Mucosa of descending colon (tissue), 3 donors: ENCODE data around the gene SCAMP2. TPM values are rescaled to one million over a fixed set of nuclear protein-coding genes. Genes with fewer than 3 reads are reported as not detected.

ENCODE experiments used
- ATAC-seq: fragments of 200-7000 bp; cut with Tn5 transposase; one replicate; pipeline ENCODE4 v1.9.1; 2020; ENCODE audit warnings: mild to moderate bottlenecking, moderate library complexity
- DNase-seq, 3 donors: peaks; one replicate each; pipeline ENCODE4 v3.0.0-alpha.2; 2020
- H3K36me3 ChIP-seq: fragments of 200-600 bp; one replicate; pipeline ENCODE4 v1.8.0; 2021; ENCODE audit warnings: low read depth, mild to moderate bottlenecking
- H3K4me1 ChIP-seq: fragments of 200-600 bp; one replicate; pipeline ENCODE4 v1.8.0; 2021; ENCODE audit warnings: low read depth, mild to moderate bottlenecking
- H3K4me3 ChIP-seq: fragments of 200-600 bp; one replicate; pipeline ENCODE4 v1.8.0; 2021; ENCODE audit warnings: mild to moderate bottlenecking
- H3K9me3 ChIP-seq: fragments of 200-600 bp; one replicate; pipeline ENCODE4 v1.8.0; 2021; ENCODE audit warnings: mild to moderate bottlenecking
- intact Hi-C, 2 donors: fragments of 100-400 bp; cut with DNase I in 1 of 2; cut with micrococcal nuclease in 1 of 2; formaldehyde crosslinking; loops; one replicate each; pipeline versions ENCODE4 v1.11.0 to v1.11.1; 2022; cut with DNase I, micrococcal nuclease
- total RNA-seq, 3 donors: library from RNA; stranded (reverse); fragmentation: NEBNext Ultra II Directional in 2 of 3; extraction: Animal tissue kit (Norgen Biotek cat#: 25700) in 2 of 3; gene quantifications; one replicate each; pipeline versions ENCODE4 v1.2.1 to v1.2.4, GENCODE V29; 2021 to 2023
- TF ChIP-seq, protein P1 (sequence below): fragments of 200-600 bp; IDR thresholded peaks from one replicate; pipeline ENCODE4 v1.8.0; 2022; ENCODE audit warnings: antibody characterized with exemption, mild to moderate bottlenecking
- donor health status: DM: no; HTN: no; CAD: no; lungs with moderate emphysema.
- donor health status: DM: no; HTN: no; CAD: no.
- donor health status: DM: no; HTN: yes; CAD: no.

Gene SCAMP2
- total RNA-seq, 3 donors from 2014 or later, result 125 to 236 (median 218) TPM

DNA sequence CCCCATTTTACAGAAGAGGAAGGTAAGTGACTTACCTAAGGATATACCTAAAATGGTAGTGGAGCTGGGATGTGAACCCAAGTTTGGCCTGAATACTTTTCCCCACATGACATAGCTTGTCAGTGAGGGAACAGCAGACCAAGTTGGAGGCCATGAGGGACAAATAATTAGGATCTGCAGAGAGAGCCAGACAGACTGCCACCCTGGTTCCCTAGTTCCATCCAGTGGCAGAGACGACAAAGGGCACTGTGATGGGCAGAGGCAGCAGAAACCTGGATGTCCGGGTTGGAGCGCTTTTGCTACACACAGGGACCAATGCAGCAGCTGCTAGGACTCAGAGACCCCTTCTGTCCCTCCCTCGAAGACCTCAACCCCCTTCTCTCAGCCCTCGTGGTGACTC lies 45.6 kb downstream of the SCAMP2 start:
- H3K4me1 ChIP-seq, result peaks cover 7% of the 10 kb centered on the region
- ATAC-seq (no peak), DNase-seq (no peak)
- H3K9me3 ChIP-seq, result no peaks in the 10 kb centered on the region
- intact Hi-C loops, result no loop called here
- no peak overlapping the region for H3K4me3 ChIP-seq
- H3K36me3 ChIP-seq, result no peaks in the 10 kb centered on the region
- TF ChIP-seq, protein P1, sequence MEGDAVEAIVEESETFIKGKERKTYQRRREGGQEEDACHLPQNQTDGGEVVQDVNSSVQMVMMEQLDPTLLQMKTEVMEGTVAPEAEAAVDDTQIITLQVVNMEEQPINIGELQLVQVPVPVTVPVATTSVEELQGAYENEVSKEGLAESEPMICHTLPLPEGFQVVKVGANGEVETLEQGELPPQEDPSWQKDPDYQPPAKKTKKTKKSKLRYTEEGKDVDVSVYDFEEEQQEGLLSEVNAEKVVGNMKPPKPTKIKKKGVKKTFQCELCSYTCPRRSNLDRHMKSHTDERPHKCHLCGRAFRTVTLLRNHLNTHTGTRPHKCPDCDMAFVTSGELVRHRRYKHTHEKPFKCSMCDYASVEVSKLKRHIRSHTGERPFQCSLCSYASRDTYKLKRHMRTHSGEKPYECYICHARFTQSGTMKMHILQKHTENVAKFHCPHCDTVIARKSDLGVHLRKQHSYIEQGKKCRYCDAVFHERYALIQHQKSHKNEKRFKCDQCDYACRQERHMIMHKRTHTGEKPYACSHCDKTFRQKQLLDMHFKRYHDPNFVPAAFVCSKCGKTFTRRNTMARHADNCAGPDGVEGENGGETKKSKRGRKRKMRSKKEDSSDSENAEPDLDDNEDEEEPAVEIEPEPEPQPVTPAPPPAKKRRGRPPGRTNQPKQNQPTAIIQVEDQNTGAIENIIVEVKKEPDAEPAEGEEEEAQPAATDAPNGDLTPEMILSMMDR, result no peak

DNA sequence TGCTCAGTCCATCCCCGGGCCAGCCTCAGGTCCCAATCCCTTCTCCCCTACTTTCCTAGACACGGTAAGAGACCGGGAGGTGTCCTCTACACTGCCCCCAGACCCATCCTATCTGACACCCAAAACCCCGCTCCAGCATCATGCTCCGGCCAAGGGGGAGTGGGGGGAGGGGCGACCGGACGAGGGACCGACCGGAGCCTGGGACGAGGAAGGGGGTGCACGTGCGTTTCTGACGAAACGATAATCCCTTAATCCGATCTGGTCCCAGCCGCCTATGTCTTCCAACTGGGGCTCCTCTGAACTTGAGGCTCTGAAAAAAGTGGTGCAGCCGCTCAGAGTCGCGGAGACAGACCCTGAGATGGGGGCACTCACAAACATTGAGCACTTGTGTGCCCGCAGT lies 46.2 kb downstream of the SCAMP2 start:
- Histone ChIP-seq H3K4me1 (no peaks in the 10 kb centered on the region), H3K4me3 (no peak overlapping the region), H3K36me3 (no peaks in the 10 kb centered on the region), H3K9me3 (no peaks in the 10 kb centered on the region)
- no peak for ATAC-seq
- TF ChIP-seq, protein P1, result no peak
- intact Hi-C loops, result no loop called here
- DNase-seq, result no peak

DNA sequence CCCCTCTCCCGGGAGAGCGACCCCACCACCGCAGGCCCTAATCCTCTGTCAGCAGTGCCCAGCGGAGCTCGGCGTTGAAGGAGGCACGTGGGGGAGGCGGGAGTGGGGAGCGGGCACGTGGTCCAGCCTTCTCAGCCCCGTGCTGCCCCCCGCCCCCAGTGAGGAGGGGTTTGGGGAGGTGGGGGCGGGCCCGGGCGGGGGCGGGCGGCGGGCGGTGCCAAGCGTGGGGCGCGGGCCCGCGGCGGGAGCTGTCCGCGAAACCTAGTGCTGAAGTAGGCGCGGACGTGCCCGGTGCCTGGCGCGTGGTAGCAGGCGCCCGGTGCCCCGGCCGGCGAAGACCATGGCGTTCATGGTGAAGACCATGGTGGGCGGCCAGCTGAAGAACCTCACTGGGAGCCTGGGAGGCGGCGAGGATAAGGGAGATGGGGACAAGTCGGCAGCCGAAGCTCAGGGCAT lies 46.8 kb downstream of the SCAMP2 start, which contains the start of gene CPLX3:
Gene CPLX3, plus strand, starts transcription at position 264 of the 456 bp plus-strand sequence. Its CDS starts 77 bp downstream, at position 341.
- ATAC-seq (peak; percentile 78), DNase-seq (peak in 2 of 3 donors; percentile 66 to 67)
- H3K36me3 ChIP-seq, result no peaks in the 10 kb centered on the region
- H3K4me1 ChIP-seq, result no peaks in the 10 kb centered on the region
- no peak within 1 kb of the TSS for H3K4me3 ChIP-seq
- TF ChIP-seq, protein P1, result no peak
- intact Hi-C loops, result no loop called here
- no peaks in the 10 kb centered on the region for H3K9me3 ChIP-seq

DNA sequence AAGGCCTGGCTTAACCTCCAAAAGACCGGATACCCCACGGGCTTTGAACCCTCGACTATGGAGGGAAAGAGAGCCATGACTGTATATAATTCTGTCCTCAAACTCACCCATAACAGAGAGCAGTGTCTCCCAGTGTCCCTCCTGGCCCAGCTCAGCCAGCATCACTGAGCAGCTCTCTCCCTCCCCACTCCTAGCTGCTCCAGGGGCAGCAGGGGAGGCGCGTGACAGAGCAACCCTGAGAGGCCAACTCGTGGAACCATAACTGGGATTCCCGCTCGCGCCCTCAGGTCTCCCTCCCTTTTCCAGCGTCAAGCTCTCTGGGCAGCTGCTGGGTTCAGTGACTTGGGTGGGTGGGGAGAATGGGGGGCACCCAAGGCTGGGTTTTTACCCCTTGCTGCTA lies 47.3 kb downstream of the SCAMP2 start:
- H3K4me3 ChIP-seq, result no peak overlapping the region
- H3K4me1 ChIP-seq, result no peaks in the 10 kb centered on the region
- H3K36me3 ChIP-seq, result no peaks in the 10 kb centered on the region
- DNase-seq (no peak), ATAC-seq (no peak)
- TF ChIP-seq, protein P1, result no peak
- no peaks in the 10 kb centered on the region for H3K9me3 ChIP-seq
- intact Hi-C loops, result no loop called here

DNA sequence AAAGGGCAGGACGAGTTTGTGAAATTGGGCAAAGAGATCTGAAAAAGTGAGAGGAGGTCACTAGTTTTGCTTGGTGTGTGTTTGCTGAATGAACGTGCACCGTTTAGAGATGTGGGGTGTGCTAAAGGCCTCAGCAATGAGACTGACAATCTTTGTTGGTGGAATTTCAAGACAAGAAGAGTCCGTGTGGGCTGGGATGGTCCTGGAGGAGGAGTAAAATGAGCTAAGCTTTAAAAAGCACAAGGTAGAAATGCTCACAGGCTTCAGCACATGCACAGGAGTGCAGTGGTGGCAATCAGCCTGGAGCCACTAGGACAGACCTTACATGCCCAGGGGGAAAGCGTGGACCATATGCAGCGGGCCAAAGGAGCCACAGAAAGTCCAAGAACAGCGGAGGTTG lies 48.2 kb downstream of the SCAMP2 start:
- Histone ChIP-seq H3K4me3 (no peak overlapping the region), H3K36me3 (no peaks in the 10 kb centered on the region), H3K9me3 (no peaks in the 10 kb centered on the region), H3K4me1 (no peaks in the 10 kb centered on the region)
- ATAC-seq (no peak), DNase-seq (no peak)
- intact Hi-C loops, result no loop called here
- TF ChIP-seq, protein P1, result no peak

DNA sequence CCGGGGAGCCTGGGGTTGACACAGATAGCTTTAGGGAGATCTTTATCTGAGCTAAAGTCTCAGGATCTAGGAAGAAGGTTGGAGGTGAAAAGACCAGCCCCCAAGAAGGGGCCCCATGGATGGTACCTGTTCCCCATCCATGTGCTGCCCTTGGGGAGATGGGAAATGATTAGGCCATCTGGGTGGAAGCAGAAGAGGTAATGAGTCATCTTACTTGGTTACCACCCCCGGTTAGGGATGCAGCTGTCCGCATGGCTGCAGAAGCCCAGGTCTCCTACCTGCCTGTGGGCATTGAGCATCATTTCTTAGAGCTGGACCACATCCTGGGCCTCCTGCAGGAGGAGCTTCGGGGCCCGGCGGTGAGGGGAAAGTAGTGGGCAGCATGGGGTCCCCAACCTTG lies 49.8 kb downstream of the SCAMP2 start:
- no peaks in the 10 kb centered on the region for H3K9me3 ChIP-seq
- H3K4me3 ChIP-seq, result no peak overlapping the region
- TF ChIP-seq, protein P1, result no peak
- H3K36me3 ChIP-seq, result no peaks in the 10 kb centered on the region
- ATAC-seq (no peak), DNase-seq (no peak)
- H3K4me1 ChIP-seq, result peaks cover 2% of the 10 kb centered on the region
- intact Hi-C loops, result no loop called here
